MM.1S (cell line): ENCODE data around the gene PBX4.

ENCODE experiments used
- DNase-seq: peaks from one replicate; pipeline ENCODE4 v3.0.0-alpha.2; 2015
- H2AFZ ChIP-seq: fragments of 300-600 bp; sonication (generic); 2 replicates; pipeline ENCODE4 v1.6.0; 2016; ENCODE audit warnings: antibody characterized with exemption, low read length
- H3F3A ChIP-seq: fragments of 300-600 bp; sonication (generic); 2 replicates; pipeline ENCODE4 v1.6.1; 2016; ENCODE audit warnings: mild to moderate bottlenecking, antibody characterized with exemption, low read length, moderate library complexity, mixed read lengths; ENCODE audit not compliant: insufficient read depth
- H3K27ac ChIP-seq: fragments of 300-600 bp; sonication (generic); 2 replicates; pipeline ENCODE4 v1.5.1; 2016; ENCODE audit warnings: mild to moderate bottlenecking, low read length
- H3K27me3 ChIP-seq: fragments of 300-600 bp; sonication (generic); replicated peaks from 2 replicates; pipeline ENCODE4 v1.6.0; 2016; ENCODE audit warnings: low read length; ENCODE audit not compliant: insufficient read depth
- H3K36me3 ChIP-seq: fragments of 300-600 bp; sonication (generic); replicated peaks from 2 replicates; pipeline ENCODE4 v1.6.1; 2016; ENCODE audit warnings: mild to moderate bottlenecking, low read length, mixed read lengths; ENCODE audit not compliant: insufficient read depth
- H3K4me1 ChIP-seq: fragments of 300-600 bp; sonication (generic); 2 replicates; pipeline ENCODE4 v1.6.1; 2016; ENCODE audit warnings: low read length, mixed read lengths
- H3K4me2 ChIP-seq: fragments of 300-600 bp; sonication (generic); 2 replicates; pipeline ENCODE4 v1.6.0; 2016; ENCODE audit warnings: low read depth, low read length
- H3K4me3 ChIP-seq: fragments of 300-600 bp; sonication (generic); 2 replicates; pipeline ENCODE4 v1.5.1; 2016; ENCODE audit warnings: low read length, mixed read lengths
- H3K79me2 ChIP-seq: fragments of 300-600 bp; sonication (generic); 2 replicates; pipeline ENCODE4 v1.6.1; 2016; ENCODE audit warnings: mixed run types, low read length, mixed read lengths
- H3K9ac ChIP-seq: fragments of 300-600 bp; sonication (generic); 2 replicates; pipeline ENCODE4 v1.6.1; 2016; ENCODE audit warnings: low read length, mixed read lengths
- H3K9me2 ChIP-seq: fragments of 300-600 bp; sonication (generic); replicated peaks from 2 replicates; pipeline ENCODE4 v1.6.1; 2016; ENCODE audit warnings: mild to moderate bottlenecking, low read length, mixed read lengths; ENCODE audit not compliant: insufficient read depth
- H3K9me3 ChIP-seq: fragments of 300-600 bp; sonication (generic); replicated peaks from 2 replicates; pipeline ENCODE4 v1.6.1; 2016; ENCODE audit warnings: mild to moderate bottlenecking, low read length, mixed read lengths; ENCODE audit not compliant: insufficient read depth
- H4K20me1 ChIP-seq: fragments of 300-600 bp; sonication (generic); 2 replicates; pipeline ENCODE4 v1.6.1; 2016; ENCODE audit warnings: mild to moderate bottlenecking, low read length, moderate library complexity, mixed read lengths; ENCODE audit not compliant: insufficient read depth
- CTCF ChIP-seq: fragments of 300-600 bp; sonication (generic); IDR thresholded peaks from 2 replicates; pipeline ENCODE4 v1.5.1; 2016; ENCODE audit warnings: antibody characterized with exemption, low read length, mixed read lengths
- EZH2 ChIP-seq: fragments of 300-600 bp; sonication (generic); optimal IDR thresholded peaks from 2 replicates; pipeline ENCODE3; 2017; ENCODE audit warnings: low read depth, mild to moderate bottlenecking, antibody characterized with exemption, low read length, mixed read lengths
- EZH2phosphoT487 ChIP-seq: fragments of 300-600 bp; sonication (generic); IDR thresholded peaks from 2 replicates; pipeline ENCODE4 v1.6.1; 2018; ENCODE audit warnings: antibody characterized with exemption, low read length

PBX4 gene

DNA sequence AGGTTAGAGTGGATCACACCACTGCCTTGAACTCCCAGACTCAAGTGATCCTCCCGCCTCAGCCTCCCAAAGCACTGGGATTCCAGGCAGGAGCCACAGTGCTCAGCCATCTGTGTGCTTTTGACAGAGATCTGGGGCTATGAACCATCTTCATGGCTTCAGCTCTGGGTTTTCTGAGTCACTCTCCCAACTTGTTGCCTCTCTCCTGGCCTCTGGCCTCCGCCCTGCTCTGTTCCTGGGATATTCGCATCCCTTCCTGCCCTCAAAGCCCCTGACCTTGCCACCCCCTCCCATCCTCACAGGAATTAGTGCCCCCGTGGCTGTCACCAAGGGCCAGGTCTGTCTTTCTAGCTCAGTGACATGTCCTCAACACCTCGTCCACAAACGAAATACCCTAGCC is 30.7 kb upstream of the PBX4 start:
- no peak overlapping the region for H3K4me2 ChIP-seq
- no peaks in the 10 kb centered on the region for H4K20me1 ChIP-seq
- H3K4me3 ChIP-seq: no peak overlapping the region
- TF ChIP-seq CTCF (no peak), EZH2phosphoT487 (no peak), EZH2 (no peak)
- H3K27ac ChIP-seq: no peak overlapping the region
- no peaks in the 10 kb centered on the region for H3K27me3 ChIP-seq
- H3K79me2 ChIP-seq: no peaks in the 10 kb centered on the region
- H3K9me2 ChIP-seq: no peaks in the 10 kb centered on the region
- DNase-seq: no peak
- no peak overlapping the region for H3K9ac ChIP-seq
- H3K36me3 ChIP-seq: no peaks in the 10 kb centered on the region; the same call in 1 of the 2 replicates
- H3F3A ChIP-seq: peaks cover 5% of the 10 kb centered on the region
- no peak overlapping the region for H2AFZ ChIP-seq
- no peaks in the 10 kb centered on the region for H3K9me3 ChIP-seq
- H3K4me1 ChIP-seq: no peaks in the 10 kb centered on the region

GRCh38 chr19:19647037-19647835 is 28.7 kb upstream of the PBX4 start:
- Histone ChIP-seq H3K79me2 (no peaks in the 10 kb centered on the region; the same call in 1 of the 2 replicates), H3K9ac (no peak overlapping the region), H3K4me3 (no peak overlapping the region), H4K20me1 (no peaks in the 10 kb centered on the region), H2AFZ (no peak overlapping the region), H3K9me2 (no peaks in the 10 kb centered on the region), H3K27ac (no peak overlapping the region), H3K9me3 (no peaks in the 10 kb centered on the region), H3K36me3 (no peaks in the 10 kb centered on the region; the same call in 1 of the 2 replicates), H3F3A (peaks cover 10% of the 10 kb centered on the region), H3K27me3 (no peaks in the 10 kb centered on the region), H3K4me2 (no peak overlapping the region), H3K4me1 (0 out of 2 replicates have a peak, but pooled peaks cover 3% of the 10 kb centered on the region)
- TF ChIP-seq CTCF (no peak), EZH2phosphoT487 (no peak), EZH2 (no peak)
- no peak for DNase-seq

GRCh38 chr19:19645233-19645870 is 26.9 kb upstream of the PBX4 start:
- Histone ChIP-seq H2AFZ (no peak overlapping the region), H3K27ac (no peak overlapping the region), H3K4me2 (no peak overlapping the region), H3K79me2 (no peaks in the 10 kb centered on the region; the same call in 1 of the 2 replicates), H3K4me3 (no peak overlapping the region), H3K27me3 (no peaks in the 10 kb centered on the region), H3K9me2 (no peaks in the 10 kb centered on the region), H3K36me3 (no peaks in the 10 kb centered on the region), H3K9me3 (no peaks in the 10 kb centered on the region), H3F3A (peaks cover 10% of the 10 kb centered on the region), H3K9ac (no peak overlapping the region), H4K20me1 (no peaks in the 10 kb centered on the region), H3K4me1 (0 out of 2 replicates have a peak, but pooled peaks cover 3% of the 10 kb centered on the region)
- TF ChIP-seq EZH2phosphoT487 (no peak), EZH2 (no peak), CTCF (no peak)
- DNase-seq: no peak
